Myocyte (in vitro differentiated cells): ENCODE measurements around the gene CCL4. TPM values are rescaled to one million over a fixed set of nuclear protein-coding genes. Genes with fewer than 3 reads are reported as not detected.
"Not testable (repeated sequence)": the region's sequence is repeated elsewhere in the genome, so short reads cannot be mapped to it uniquely, and the experiment has no call there.

ENCODE experiments used
- DNase-seq: peaks from one replicate; pipeline ENCODE4 v3.0.0-alpha.2; 2012; ENCODE audit warnings: low read depth
- polyA plus RNA-seq: library from polyadenylated mRNA; unstranded; fragments of >200 nt; gene quantifications from one replicate; pipeline ENCODE4 v1.2.1, GENCODE V29; 2012; ENCODE audit warnings: missing spikeins
- total RNA-seq: library from RNA; depleted of rRNA; stranded (reverse); fragments of >200 nt; gene quantifications from 2 replicates; pipeline ENCODE4 v1.2.3, GENCODE V29; 2014

Gene CCL4
- total RNA-seq = not detected in 2 replicates
- not detected for polyA plus RNA-seq

GRCh38 chr17:36103401-36103975 is at the start of gene CCL4:
TSS of gene CCL4 (plus strand) at chr17:36103827. CDS start at chr17:36103906, 79 bp downstream.
- DNase-seq = not testable (repeated sequence)

- DNase-seq = no peak
These were observed 48.5 kb upstream of the CCL4 start for GRCh38 chr17:36055171-36055570.

DNA sequence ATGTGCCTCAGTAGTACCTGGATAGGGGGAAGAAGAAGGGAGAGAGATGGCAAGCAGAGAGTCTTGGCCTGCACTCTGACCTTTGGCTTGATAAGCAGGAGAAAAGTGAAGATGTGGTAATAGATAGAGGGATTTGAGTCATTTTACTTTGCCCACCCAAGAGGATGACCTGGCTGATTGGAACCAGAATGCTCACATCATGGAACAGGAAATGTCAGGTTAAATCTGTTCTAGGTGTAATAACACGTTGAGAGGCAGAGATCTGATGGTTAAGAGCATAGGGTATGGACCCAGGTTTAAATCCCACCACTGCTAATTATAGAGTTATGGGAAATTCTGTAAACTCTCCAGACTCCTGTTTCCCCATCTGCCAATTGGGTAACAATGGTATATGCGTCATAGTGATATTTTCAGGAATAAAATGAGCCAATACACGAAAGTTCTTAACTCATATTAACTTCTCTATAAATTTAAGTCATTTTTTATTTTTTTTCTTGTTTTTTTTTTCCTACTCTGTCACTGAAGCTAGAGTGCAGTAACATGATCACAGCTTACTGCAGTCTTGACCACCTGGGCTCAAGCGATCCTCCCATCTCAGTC is 47.6 kb upstream of the CCL4 start:
- no peak for DNase-seq

GRCh38 chr17:36057911-36058310 is 45.7 kb upstream of the CCL4 start:
- no peak for DNase-seq

DNA sequence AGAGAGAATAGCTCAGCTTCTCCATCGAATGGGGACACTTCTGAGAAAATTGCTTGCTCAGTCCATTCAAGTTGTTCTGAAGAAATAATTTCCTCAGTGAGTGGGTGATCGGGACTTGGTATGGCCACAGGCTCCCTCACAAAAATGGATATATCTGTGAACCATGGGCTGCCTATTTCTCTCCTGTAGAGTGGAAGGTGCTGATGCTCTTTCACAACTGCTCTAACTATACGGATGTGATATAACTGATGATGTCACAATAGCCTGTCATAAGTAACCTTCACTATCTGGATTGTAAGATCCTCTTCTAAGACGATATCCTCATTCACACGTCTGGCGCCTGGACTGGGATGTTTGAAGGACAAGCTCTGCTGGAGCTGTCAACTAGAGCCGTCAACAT is 44.2 kb upstream of the CCL4 start:
- DNase-seq = no peak

DNA sequence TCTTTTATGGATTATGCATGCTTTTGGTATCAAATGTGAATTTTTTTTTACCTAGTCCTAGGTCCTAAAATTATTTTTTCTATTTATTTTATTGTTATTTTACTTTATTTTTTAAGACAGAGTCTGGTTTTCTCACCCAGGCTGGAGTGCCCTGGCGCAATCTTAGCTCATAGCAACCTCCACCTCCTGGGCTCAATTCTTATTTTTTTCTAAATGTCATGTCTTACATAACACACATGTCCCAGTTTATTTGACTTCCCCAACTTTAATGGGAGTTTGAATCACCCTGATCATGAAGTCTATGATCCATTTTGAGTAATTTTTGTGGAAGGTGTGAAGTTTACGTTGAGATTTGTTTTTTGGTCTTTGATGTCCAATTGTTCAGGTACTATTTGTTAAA is 42.8 kb upstream of the CCL4 start:
- DNase-seq = no peak

- DNase-seq = no peak
These were observed 39.7 kb upstream of the CCL4 start, which contains the start of gene CCL18 for GRCh38 chr17:36063786-36064541. TSS of gene CCL18 (plus strand) at chr17:36064272. CDS start at chr17:36064343, 71 bp downstream.

DNA sequence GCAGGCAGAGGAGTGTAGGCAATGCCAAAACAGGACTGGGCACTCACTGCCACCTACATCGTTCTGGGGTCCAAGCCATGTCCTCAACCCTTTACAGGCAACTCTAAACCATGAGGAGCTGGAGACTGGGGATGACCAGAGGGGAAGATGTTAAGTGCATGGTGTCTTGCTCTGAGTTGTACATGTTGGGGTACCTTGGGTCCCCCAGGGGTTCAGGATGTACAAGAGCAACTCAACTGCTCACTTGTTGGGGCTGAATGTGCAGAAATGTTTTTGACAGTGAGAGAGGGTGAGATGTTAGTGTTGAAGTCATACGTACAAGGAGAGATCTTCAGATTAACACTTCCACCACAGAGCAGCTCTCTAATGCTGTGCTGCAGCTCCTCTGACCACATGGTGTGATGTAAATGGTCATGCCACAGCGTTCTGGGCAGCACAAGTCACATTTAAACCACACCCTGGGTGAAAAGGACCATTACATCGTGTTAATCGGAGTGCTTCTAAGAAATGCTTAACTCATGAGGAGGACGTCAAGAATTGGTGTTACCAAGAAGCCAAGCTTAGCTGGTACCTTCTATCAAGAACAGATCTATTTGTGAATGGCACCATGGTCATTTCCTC is 37.2 kb upstream of the CCL4 start:
- DNase-seq = no peak

DNA sequence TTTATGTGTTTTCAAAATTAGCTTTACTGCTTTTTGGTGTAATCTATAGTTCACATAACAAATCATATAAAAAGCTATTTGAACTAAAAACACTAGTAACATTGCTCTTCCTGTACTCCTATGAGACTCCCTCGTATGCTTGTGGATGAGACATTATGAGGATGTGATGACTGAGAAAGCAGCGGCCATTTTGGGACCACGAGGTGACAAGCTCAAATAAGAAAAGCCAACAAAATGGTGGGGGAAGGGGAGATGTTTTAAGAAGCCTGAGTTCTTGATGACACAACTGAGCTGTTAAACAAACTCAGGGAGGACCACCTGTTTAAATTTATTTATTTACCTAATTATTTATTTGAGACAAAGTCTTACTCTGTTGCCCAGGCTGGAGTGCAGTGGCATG is 35.1 kb upstream of the CCL4 start:
- DNase-seq = no peak

DNA sequence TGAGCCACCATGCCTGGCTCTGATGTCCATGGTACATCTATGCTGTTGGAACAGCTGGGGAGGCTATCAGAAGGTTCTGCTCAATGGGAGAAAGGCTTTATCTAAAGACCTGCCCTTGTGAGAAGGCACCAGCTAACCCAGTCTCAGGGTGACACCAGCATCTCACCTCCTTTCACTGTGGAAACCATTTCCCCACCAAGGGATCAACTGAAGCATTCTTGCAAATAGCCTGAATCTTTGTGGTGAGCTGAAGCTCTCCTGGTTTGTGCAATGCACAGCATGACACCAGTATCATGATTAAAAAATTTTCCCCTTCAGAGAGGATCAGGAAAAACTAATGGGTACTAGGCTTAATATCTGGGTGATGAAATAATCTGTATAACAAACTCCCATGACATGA is 34.5 kb upstream of the CCL4 start:
- no peak for DNase-seq

- DNase-seq = no peak
These were observed 33.2 kb upstream of the CCL4 start for GRCh38 chr17:36070427-36070826.

DNA sequence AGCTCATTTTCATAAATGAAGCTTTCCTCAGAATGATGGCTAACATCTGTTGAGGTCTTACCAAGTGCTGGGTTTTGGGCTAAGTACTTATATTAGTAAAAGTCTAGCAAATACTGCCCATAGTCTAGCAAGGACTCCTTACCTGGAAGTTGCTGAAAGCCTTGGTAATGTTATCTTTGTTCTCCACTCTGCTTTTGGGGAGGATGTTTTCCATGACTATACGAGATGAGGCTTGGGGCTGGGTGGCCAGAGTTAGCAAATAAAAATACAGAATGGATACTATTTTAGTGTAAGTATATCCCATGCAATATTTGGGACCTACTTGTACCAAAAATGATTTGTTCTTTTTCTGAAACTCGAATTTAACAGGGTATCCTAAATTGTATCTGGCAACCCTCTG is 31.9 kb upstream of the CCL4 start:
- DNase-seq = no peak

DNA sequence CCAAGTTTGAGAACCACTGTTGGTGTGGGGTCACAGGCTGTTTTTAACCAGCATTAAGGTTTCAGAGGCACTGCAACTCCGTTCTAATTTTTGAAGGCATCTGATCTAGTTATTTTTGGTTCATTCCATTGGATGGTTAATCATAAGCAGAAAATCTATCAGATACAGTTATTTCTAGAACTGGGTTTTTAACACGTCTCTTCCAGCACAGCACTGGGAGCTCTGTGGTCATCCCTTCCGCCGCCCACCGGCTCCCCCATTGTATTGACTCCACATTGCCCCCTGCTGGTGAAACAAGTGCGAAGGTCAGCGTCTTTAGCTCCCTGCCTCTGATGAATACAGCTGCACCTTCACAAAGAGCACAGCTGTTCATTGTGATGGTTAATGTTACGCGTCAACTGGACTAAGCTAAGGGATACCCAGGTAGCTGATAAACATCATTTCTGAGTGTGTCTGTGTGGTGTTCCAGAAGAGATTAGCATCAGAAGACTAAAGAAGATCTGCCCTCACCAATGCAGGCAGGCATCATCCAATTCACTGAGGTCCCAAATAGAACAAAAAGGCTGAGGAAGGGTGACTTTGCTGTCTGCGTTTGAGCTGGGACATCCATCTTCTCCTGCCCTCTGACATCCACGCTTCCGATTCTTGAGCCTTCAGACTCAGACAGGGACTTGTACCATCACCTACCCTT is 31.1 kb upstream of the CCL4 start:
- DNase-seq = peak; percentile 51

DNA sequence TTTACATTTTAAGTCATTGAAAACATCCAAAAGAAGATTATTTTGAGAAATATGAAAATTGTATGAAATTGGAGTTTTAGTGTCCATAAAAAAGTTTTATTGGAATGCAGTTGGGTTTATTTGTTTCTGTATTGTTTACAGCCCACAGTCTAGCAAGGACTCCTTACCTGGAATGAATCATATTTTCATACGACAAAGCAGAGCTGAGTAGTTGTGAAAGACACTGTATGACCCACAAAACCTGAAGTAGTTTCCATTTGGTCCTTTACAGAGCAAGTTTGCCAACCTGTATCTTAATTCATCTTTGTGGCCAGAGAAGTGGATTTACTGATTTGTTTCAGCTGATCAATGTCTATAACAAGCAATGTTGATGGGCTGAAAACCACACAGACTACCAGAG is 29.3 kb upstream of the CCL4 start:
- no peak for DNase-seq

DNA sequence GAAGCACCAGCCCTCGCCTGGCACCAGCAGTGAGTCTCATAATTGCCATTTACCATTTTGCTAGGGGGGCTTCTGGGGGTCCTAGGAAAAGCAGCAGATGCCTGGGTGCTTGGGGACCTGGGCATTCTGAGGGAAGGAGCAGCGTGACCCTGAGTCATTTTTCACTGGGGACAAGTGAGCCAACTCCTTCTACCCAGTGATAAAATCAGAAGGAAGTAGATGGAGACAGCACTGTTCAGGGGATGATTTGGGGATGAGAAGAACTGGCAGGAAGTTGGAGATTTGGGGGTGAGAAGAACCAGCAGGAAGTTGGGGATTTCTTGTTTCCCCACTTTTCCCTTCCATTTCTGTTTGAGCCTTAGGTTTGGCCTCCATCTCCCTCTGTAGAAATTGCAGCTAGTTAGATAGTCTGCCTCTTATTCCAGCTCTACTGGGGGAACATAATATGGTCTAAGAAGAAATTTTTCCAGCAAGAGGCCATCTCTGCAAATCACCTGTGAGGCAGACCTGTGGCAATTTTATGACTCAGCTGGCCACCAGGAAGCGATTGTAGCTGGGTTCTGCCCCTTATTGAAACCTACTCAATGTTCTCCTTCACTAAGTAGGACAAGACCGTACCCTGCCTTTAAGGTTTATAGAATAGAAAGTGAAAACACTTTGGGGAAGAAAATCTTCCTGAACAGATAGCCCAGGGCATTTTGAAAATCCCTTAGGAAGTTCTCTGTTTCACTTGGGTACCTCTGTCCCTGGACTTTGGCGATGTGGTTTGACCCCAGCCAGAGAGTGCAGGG is 21.8 kb upstream of the CCL4 start:
- DNase-seq = not testable (repeated sequence)

DNA sequence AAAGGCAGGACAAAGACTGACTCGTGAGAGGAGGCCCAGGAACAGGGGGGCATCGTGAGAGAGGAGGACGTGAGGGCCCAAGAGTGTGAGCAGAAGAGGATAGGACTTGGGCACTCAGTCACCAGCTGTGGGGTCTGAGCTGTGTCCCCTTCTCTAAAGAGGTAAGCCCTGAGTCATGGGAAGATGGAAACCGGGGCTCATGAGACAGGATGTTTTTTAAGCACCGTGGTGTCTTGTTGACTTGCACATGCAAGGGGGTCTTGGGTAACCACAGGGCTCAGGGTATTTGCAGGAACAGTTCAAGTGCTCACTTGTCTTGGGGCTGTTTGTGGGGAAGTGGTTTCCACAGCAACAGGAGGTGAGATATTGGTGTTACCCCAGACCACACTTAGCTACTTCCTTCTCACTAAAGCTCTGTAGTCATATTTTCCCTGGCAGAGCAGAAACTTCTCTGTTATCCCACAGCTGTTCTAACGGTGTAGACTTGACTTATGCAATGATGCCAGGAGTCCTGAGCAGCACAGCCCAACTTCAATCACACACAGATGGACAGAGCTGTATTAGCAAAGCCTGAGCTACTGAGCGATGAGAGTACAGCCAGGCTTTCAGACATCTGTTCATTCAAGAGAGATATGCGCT is 21.0 kb upstream of the CCL4 start:
- not testable (repeated sequence) for DNase-seq

DNA sequence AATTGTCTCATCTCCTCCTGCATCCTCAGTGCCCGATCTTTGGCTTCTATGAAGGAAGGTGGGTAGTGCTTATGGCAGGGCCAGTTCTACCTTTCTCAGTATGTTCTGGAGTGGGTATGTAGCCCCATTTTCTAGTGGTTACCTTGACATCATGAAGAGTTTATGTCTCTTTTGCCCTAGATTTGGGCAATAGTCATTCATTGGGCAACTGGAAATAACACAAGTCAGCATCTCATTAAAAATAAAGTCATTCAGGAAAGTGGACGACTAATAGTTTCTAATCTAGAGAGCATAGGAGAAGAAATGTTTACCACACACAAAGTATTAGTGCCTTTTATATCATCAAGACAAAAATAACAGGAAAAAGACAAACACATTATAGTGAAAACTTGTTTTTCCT is 19.9 kb upstream of the CCL4 start:
- DNase-seq = not testable (repeated sequence)

DNA sequence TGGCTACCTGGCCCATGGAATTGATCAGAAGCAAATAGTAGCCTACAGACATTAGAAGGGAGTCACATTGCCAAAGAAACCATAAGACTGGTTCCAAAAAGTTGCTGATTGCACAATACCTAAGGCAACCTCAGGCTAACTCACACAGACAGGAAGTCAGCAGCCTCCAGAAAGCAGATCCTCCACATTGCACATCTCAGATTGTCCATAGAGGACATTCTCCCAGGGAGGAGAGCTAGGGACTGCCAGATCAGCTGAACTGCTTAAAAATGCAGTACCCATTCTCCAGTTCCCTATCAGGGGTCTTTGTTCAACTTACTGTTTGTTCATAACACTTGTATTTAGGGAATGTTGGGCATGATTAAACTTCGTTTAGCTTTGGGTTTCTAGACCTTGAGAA is 17.9 kb upstream of the CCL4 start:
- DNase-seq = no peak

GRCh38 chr17:36086791-36087190 is 16.8 kb upstream of the CCL4 start:
- no peak for DNase-seq

DNA sequence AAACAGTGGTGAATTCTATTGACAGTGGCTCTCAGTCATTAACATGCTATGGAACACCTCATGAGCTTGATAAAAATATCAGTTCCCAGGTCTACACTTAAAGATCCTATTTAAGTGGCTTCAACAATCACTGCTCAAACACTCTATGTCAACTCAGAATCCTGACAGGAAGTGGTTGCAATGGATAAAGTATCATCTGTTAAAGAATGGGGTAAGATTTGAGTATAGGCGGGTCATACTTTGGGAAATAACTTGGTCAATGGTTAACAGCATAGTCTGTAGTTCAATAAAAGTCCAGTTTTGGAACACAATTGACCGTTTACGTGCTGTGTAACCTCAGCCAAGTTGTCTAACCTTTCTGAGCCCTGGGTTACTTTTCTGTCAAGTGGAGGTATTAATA is 16.2 kb upstream of the CCL4 start:
- not testable (repeated sequence) for DNase-seq
